Fibroblast of the aortic adventitia (primary cell): ENCODE measurements around the gene MAML1. TPM values are rescaled to one million over a fixed set of nuclear protein-coding genes. Genes with fewer than 3 reads are reported as not detected.

ENCODE experiments used
- DNase-seq: peaks from one replicate; pipeline ENCODE4 v3.0.0-alpha.2; 2010; ENCODE audit warnings: low read depth
- H3K4me3 ChIP-seq: 2 replicates; pipeline ENCODE4 v1.5.1; 2011; ENCODE audit warnings: low read depth, mild to moderate bottlenecking, control low read depth, low read length, moderate library complexity
- total RNA-seq: library from RNA; depleted of rRNA; stranded (reverse); fragments of >200 nt; gene quantifications from 2 replicates; pipeline ENCODE4 v1.2.3, GENCODE V29; 2012; ENCODE audit warnings: low replicate concordance
- TF ChIP-seq, protein P1 (sequence below): IDR thresholded peaks from 2 replicates; pipeline ENCODE4 v1.5.1; 2011; ENCODE audit warnings: mild to moderate bottlenecking, low read length, control low read depth, inconsistent platforms; ENCODE audit not compliant: insufficient read depth

MAML1 gene
- total RNA-seq, 1 donor: 9.9 TPM

- TF ChIP-seq, protein P1, sequence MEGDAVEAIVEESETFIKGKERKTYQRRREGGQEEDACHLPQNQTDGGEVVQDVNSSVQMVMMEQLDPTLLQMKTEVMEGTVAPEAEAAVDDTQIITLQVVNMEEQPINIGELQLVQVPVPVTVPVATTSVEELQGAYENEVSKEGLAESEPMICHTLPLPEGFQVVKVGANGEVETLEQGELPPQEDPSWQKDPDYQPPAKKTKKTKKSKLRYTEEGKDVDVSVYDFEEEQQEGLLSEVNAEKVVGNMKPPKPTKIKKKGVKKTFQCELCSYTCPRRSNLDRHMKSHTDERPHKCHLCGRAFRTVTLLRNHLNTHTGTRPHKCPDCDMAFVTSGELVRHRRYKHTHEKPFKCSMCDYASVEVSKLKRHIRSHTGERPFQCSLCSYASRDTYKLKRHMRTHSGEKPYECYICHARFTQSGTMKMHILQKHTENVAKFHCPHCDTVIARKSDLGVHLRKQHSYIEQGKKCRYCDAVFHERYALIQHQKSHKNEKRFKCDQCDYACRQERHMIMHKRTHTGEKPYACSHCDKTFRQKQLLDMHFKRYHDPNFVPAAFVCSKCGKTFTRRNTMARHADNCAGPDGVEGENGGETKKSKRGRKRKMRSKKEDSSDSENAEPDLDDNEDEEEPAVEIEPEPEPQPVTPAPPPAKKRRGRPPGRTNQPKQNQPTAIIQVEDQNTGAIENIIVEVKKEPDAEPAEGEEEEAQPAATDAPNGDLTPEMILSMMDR: peak; percentile 5
- DNase-seq: no peak
- H3K4me3 ChIP-seq: no peak overlapping the region
Observed at GRCh38 chr5:179768326-179769085, 35.9 kb downstream of the MAML1 start.

GRCh38 chr5:179769271-179769670, 36.6 kb downstream of the MAML1 start:
- H3K4me3 ChIP-seq: no peak overlapping the region
- DNase-seq: no peak
- TF ChIP-seq, protein P1: no peak

DNA sequence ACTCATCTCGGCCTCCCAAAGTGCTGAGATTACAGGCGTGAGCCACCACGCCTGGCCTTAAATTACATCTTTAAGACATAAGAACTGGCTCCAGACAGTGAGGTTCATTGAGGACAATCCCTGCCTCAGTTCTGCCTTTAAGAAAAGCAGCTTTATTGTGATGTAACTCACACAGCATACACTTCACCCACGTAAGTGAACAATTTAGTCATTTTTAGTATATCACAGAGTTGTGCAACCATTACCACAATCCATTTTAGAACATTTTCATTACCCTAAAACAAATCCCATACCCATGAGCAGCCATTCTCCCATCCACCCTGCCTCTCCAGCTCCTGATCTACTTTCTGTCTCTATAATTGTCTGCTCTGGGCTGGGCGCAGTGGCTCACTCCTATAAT, 37.2 kb downstream of the MAML1 start:
- H3K4me3 ChIP-seq: no peak overlapping the region
- TF ChIP-seq, protein P1: no peak
- no peak for DNase-seq

DNA sequence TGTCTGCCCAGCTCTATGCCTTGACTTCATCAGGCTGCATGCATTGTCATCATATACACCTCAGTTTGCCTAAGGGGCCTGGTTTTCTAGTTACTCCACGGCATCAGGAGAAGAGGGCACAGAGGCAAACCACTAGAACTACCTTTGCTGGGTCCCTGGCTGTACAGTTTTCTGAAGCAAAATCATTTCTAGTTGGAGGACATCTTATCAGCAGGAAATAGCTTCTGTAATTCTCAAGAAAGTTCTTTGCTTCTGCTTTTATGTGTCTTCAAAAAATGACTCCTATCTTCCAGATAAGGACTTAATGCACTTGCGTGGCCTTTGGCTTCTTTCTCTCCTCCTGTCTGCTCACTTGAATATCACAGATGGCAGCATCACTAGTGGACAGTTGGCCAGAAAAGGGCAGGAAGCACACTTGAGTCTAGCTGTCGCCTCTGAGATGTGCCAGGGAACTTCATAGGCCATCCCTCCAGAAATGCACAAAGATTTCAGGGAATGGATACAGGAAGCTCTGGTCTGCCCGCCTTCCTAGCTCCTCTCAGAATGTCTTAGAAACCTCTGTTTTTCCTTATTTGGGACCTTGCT, 38.8 kb downstream of the MAML1 start:
- no peak overlapping the region for H3K4me3 ChIP-seq
- TF ChIP-seq, protein P1: no peak
- no peak for DNase-seq

DNA sequence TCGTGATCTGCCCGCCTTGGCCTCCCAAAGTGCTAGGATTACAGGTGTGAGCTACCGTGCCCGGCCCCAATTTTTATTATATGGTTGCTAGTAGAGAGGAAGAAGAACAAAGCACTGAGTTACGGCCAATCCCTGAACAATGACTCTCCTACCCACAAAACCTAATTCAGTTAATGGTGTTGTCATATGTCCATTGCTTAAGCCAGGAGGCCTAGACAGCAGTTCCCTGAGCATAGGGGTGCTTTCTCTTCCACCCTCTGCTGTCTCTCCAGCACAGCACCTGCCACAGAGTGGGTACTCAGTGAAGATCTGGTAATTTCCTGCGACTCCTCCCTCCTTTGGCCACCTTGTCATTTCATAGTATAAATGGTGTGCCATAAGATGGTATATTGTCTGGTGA, 39.7 kb downstream of the MAML1 start:
- no peak overlapping the region for H3K4me3 ChIP-seq
- TF ChIP-seq, protein P1: no peak
- DNase-seq: no peak

DNA sequence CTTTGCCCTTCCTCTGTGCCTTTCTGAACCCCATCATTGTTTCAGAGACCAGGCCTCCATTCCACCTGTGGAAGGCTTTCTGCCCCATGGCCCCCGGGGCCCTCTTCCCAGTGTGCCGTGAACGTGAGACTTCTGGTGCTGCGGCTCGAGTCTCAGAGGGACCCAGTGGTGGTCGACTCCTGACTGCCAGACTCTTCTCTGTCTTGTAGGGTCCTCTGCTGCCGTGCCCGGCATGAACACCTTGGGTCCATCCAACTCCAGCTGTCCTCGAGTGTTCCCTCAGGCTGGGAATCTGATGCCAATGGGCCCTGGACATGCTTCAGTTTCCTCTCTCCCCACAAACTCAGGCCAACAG, 41.0 kb downstream of the MAML1 start:
- TF ChIP-seq, protein P1: no peak
- no peak for DNase-seq
- no peak overlapping the region for H3K4me3 ChIP-seq

- DNase-seq: no peak
- H3K4me3 ChIP-seq: no peak overlapping the region
- TF ChIP-seq, protein P1: no peak
Observed at GRCh38 chr5:179774442-179774841, 41.8 kb downstream of the MAML1 start.
